GM18505 (cell line): Measurements from ENCODE around the gene SZT2.

Experiments
- ATAC-seq: cut with Tn5 transposase; IDR thresholded peaks from one replicate; pipeline ENCODE4 v1.9.1; 2021; ENCODE audit not compliant: unreplicated experiment
- POLR2A ChIP-seq: IDR thresholded peaks from 4 replicates; pipeline ENCODE4 v1.6.1; 2011; ENCODE audit warnings: borderline replicate concordance; ENCODE audit not compliant: insufficient read depth, insufficient read length; ENCODE audit errors: extremely low read depth

SZT2 gene

DNA sequence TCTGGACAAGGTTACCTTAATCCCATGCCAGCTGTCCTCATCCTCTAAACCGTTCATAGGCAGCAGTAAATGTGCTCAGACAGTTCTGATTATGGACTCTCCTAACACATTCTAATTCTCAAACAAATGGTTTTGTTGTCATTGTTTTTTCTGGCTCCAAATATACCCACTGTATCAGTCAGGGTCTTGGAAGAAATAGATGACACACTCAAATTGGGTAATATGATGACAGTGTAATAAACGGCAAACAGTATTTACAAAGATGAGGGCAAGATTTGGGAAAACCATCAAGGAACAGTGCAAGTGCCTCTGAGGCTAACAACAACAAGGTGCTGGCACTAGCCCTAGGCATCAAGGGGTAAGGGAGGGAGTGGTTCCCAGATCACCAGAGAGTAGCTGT lies 35.2 kb upstream of the SZT2 start:
- no peak for TF ChIP-seq POLR2A
- no peak for ATAC-seq

- no peak for TF ChIP-seq POLR2A
- no peak for ATAC-seq
Measured at GRCh38 chr1:43354936-43355335, 34.8 kb upstream of the SZT2 start.

DNA sequence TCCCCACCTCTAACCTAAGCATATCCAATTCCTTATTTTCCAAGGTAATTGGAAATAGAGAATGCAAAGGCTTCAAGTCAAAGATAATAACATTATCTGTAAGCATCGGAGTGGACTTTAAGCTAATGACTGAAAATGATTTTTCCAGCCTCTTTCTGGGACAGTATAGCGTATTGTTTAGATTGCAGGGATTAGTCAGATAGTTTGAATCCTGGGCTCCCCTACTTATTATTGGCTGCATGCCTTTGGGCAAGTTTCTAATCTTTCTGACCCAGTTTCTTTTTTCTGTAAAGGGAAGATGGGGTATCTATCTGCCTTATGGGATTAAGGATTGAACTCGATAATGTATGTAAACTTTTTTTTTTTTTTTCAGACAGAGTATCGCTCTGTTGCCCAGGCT lies 32.4 kb upstream of the SZT2 start:
- ATAC-seq, result no peak
- TF ChIP-seq POLR2A, result no peak

DNA sequence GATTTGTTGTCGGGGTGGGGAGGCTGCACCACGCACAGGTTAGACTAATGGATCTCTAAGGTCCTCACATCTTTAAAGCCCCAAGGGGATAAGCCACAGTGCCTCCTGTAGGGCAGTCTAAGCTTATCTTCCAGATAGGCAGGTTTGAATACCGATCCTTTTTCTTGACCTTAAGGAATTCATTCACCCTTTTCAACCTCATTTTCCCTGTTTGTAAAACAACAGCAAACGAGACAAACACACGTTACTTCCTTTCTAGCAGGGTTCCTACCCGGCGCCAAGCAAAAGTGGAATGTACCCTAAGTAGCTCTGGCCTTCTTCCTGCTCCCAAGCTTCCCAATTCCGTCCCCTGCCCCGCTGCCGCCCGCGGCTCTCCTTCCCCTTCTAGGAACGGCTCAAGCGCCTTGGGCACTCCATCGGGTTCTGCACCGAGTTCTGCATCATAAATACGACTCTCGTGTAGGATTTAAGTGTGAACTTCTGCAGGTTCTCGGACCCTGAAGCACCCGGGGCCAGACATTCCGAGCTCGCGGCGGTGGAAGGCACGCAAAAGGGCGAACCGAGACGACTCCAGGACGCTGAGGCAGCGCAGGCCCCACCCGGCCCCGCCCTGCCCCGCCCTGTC lies 31.5 kb upstream of the SZT2 start:
- ATAC-seq, result peak; percentile 13
- TF ChIP-seq POLR2A, result peak; percentile 70

DNA sequence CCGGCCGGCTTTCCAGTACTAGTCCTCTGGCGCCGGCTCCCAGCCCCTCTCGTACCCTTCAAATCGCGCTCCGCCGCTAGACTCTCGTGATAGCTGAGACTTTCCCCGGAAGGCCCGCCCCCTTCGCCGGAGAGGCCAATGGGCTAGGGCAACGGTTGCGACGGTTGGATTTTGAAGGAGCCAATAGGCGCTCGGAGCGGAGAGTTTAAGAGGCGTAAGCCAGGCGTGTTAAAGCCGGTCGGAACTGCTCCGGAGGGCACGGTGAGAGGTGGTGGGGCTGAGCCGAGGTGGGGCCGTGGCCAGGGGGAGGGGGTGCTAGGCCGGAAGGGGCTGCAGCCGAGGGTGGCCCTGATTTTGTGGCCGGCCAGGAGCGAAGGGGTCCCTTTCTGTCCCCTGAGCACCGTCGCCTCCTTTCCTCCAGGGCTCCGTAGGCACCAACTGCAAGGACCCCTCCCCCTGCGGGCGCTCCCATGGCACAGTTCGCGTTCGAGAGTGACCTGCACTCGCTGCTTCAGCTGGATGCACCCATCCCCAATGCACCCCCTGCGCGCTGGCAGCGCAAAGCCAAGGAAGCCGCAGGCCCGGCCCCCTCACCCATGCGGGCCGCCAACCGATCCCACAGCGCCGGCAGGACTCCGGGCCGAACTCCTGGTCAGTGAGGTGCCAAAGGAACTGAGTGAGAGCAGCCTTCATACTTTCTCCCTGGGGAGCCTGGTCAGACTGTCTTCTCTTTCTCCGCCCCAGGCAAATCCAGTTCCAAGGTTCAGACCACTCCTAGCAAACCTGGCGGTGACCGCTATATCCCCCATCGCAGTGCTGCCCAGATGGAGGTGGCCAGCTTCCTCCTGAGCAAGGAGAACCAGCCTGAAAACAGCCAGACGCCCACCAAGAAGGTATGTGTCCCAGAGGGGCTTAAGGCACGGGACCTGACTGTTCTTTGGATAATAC lies 30.7 kb upstream of the SZT2 start, which contains the start of gene CDC20:
TSS of gene CDC20 (plus strand) at position 236 of the 948 bp plus-strand sequence. CDS start at position 471, 235 bp downstream.
- ATAC-seq, result peak; percentile 91
- peak; percentile 83 for TF ChIP-seq POLR2A

GRCh38 chr1:43359696-43360095 lies 30.0 kb upstream of the SZT2 start:
- TF ChIP-seq POLR2A, result no peak
- no peak for ATAC-seq

DNA sequence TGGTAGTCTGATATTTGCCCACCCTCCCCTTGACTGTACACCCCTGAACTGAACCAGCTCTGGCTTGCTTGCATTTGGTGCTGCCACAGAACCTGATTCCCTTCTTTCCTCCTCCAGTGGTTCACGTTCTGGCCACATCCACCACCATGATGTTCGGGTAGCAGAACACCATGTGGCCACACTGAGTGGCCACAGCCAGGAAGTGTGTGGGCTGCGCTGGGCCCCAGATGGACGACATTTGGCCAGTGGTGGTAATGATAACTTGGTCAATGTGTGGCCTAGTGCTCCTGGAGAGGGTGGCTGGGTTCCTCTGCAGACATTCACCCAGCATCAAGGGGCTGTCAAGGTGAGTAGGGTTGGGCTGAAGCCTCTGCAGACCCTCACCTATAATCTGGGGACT lies 29.1 kb upstream of the SZT2 start:
- ATAC-seq, result no peak

DNA sequence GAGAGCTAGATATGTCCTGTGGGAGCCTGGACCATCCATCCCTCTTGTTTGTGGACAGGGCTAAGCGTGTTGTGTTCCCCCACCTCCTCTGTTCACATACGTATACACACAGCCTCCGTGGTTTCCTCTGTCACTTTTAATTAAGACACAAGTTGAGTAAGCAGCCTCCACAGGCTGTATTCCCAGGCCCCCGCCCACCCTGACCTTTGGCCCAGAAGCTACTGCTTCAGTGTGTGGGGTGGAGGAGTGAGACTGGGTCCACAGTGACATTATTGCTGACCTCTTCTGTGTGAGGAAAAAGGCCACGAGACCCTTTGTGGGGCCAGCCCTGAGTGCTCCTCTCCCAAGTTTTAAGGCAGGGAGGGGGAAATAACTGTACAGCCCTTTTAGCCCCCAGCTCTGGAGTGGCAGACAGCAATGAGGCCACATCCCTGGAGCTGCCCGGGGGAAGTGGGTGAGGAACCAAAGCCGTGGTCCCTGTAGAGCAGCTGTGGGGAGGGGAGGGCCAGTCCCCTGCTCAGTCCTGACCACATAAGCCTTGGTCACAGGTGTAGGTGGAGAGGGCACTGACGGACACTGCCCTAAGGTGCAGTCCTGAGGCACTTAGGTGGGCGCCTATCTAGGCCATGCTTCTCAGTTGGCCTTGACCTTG lies 26.3 kb upstream of the SZT2 start:
- ATAC-seq, result no peak
- no peak for TF ChIP-seq POLR2A

More for the DNA sequence above, 29.1 kb upstream of the SZT2 start:
- no peak for TF ChIP-seq POLR2A

DNA sequence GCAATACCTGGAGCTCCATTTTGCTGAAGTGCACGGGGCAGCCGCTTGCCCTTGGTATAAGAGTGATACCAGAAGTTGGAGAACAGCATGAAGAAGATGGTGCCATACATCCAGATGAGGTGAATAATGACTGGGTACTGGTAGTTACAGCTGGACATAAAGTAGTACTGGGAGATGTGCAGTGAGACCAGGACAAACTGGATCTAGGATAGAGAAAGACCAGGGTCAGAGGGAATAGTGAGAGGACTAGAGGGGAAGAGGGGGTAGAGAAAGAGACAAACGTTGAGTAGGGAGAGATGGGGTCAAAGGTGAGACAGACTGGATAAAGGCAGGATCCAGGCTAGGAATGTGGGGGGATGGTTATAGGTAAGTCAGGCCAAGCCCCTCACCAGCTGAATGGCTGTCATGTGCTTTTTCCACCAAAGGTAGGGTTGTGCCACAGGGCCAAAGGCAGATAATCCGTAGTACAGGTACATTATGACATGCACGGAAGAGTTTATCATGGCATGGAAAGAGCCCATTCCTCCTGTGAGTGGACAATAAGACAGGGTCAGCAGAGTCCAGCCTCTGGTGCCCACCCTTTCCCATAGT lies 25.7 kb upstream of the SZT2 start:
- TF ChIP-seq POLR2A, result no peak
- ATAC-seq, result no peak

DNA sequence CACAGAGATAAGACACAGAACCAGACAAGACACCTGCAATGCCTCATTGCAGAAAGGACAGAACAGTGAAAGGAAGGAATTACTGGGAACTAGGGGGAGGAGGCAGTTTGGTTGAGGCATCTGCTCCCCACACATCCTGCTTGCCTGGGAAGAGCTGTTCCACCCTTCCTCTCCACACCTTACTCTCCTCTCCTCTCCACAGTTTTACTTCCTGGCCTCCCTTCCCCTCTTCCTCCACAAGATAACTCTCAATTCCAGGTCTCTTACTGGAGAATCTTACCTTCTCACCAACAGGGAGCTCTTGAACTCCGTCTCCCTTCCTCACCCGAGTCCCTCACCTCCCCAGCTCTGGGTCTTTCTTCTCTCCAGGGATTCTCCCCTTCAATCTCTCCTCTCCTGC lies 24.0 kb upstream of the SZT2 start:
- TF ChIP-seq POLR2A, result no peak
- ATAC-seq, result no peak

DNA sequence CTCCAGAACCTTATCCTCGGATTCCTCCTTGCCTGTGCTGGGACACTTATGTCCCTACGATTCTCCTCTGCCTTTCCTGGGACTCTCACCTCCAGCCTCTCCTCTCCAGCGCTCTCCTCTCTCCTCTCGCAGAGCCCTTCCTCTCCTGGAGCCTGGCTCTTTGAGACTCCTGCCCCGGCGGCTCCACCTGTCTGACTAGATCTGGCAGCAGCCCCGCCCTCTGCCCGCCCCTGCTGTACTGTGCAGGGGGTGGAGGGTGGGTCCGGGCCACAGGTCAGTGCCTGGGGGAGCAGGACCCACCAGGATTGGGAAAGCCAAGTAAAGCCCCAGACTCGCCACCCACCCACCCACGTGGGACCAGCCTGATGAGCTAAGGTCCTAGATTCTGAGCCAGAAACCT lies 23.5 kb upstream of the SZT2 start:
- TF ChIP-seq POLR2A, result no peak
- no peak for ATAC-seq

DNA sequence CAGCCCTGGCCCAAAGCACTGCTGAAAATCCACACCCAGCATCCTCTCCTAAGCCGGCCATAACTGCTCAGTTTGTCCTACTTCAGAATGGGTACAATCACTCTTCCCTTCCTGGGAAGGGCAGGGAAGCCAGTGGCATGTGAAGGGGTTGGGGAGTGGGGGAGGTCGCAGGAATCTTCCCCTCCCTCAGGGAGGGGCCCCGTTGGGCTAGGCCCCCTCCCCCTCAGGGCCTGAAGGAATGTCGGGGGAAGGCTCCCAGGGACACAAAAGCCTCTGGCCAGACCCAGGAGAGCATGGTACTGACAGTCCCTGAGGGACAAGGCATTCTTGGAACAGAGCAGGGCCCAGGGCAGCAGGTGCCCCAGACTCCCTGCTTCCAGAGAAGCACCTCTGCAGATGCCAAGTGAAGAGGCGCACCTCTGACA lies 23.1 kb upstream of the SZT2 start:
- ATAC-seq, result no peak
- TF ChIP-seq POLR2A, result no peak
